ENCODE measurements around the gene ZFYVE28.

DNA sequence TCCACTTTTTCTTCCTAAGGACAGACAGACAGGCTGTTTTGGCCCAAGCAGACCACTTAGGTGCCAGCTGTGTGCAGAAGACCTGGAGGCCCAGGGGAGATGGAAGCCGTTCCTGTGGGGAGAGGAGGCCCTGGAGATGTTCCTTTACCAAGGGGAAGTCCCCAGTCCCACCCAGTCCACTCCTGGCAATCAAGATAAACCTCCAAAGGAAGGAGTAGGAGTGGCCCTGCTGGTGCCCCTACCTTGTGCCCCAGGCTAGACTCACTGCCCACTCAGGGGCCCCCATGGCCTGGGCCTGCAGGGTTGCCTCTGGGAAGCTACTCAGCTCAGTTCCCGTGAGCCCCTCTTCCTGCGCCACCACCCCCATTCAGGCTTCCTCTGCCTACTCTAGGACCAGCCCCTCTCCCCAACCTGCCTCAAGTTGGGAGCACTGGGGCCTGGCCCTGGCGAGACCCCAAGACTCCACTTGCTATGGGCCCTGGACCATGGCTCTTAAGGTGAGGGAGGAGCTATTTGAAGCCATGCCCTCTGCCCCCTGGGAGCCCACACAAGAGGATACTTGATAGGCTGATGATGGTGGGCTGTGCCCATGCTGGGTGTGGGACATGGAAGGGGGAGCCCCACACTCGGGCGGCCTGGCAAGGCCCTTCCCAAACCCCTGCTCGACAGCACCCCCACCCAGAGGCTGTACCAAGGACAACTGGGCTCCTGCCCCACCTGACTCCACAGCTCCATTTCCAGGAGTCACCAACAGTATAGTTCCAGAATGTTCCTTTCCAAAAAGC lies 25.7 kb upstream of the ZFYVE28 start:
- TF ChIP-seq, protein P1, sequence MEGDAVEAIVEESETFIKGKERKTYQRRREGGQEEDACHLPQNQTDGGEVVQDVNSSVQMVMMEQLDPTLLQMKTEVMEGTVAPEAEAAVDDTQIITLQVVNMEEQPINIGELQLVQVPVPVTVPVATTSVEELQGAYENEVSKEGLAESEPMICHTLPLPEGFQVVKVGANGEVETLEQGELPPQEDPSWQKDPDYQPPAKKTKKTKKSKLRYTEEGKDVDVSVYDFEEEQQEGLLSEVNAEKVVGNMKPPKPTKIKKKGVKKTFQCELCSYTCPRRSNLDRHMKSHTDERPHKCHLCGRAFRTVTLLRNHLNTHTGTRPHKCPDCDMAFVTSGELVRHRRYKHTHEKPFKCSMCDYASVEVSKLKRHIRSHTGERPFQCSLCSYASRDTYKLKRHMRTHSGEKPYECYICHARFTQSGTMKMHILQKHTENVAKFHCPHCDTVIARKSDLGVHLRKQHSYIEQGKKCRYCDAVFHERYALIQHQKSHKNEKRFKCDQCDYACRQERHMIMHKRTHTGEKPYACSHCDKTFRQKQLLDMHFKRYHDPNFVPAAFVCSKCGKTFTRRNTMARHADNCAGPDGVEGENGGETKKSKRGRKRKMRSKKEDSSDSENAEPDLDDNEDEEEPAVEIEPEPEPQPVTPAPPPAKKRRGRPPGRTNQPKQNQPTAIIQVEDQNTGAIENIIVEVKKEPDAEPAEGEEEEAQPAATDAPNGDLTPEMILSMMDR (IDR thresholded peaks at IDR 0.05): no peak
- no peak for TF ChIP-seq EZH2 (IDR thresholded peaks at IDR 0.05; ENCODE audit: borderline replicate concordance, insufficient read depth, low read depth, low read length, poor library complexity, severe bottlenecking)

All from B cell (primary cell).